SK-N-SH treated with all-trans-retinoic acid at 6 μM for 48 hours (cell line): ENCODE results near the gene LALBA.
"Not testable (repeated sequence)": the region's sequence is repeated elsewhere in the genome, so short reads cannot be mapped to it uniquely, and the experiment has no call there.

Experiments
- CSDC2 ChIP-seq: fragments of 250-450 bp; sonication (Bioruptor Pico); IDR thresholded peaks from 2 replicates; pipeline ENCODE4 v1.5.0; 2020; ENCODE audit warnings: mild to moderate bottlenecking, moderate library complexity
- CSRNP3 ChIP-seq: fragments of 250-450 bp; sonication (Bioruptor Pico); IDR thresholded peaks from 2 replicates; pipeline ENCODE4 v1.5.1; 2021; ENCODE audit warnings: mild to moderate bottlenecking, moderate library complexity
- GLIS3 ChIP-seq: fragments of 250-450 bp; sonication (Bioruptor Pico); IDR thresholded peaks from 2 replicates; pipeline ENCODE4 v1.5.0; 2020; ENCODE audit warnings: mild to moderate bottlenecking, moderate library complexity
- ISL1 ChIP-seq: fragments of 250-450 bp; sonication (Bioruptor Pico); IDR thresholded peaks from 2 replicates; pipeline ENCODE4 v2.1.2; 2022; ENCODE audit warnings: mild to moderate bottlenecking, moderate library complexity
- OSR1 ChIP-seq: fragments of 250-450 bp; sonication (Bioruptor Pico); IDR thresholded peaks from 2 replicates; pipeline ENCODE4 v1.8.0; 2022; ENCODE audit warnings: moderate library complexity, mild to moderate bottlenecking, inconsistent platforms
- PATZ1 ChIP-seq: fragments of 250-450 bp; sonication (Bioruptor Pico); IDR thresholded peaks from 2 replicates; pipeline ENCODE4 v1.8.0; 2020; ENCODE audit warnings: mild to moderate bottlenecking, moderate library complexity, borderline replicate concordance
- TOX ChIP-seq: fragments of 250-450 bp; sonication (Bioruptor Pico); IDR thresholded peaks from 2 replicates; pipeline ENCODE4 v1.8.0; 2021; ENCODE audit warnings: mild to moderate bottlenecking, moderate library complexity, borderline replicate concordance
- ZC3H10 ChIP-seq: fragments of 250-450 bp; sonication (Bioruptor Pico); IDR thresholded peaks from 2 replicates; pipeline ENCODE4 v1.5.1; 2021; ENCODE audit warnings: mild to moderate bottlenecking, moderate library complexity
- ZFP3 ChIP-seq: fragments of 250-450 bp; sonication (Bioruptor Pico); IDR thresholded peaks from 2 replicates; pipeline ENCODE4 v1.5.0; 2020; ENCODE audit warnings: mild to moderate bottlenecking, moderate library complexity
- ZFP30 ChIP-seq: fragments of 450-650 bp; formaldehyde crosslinking; IDR thresholded peaks from 2 replicates; pipeline ENCODE4 v1.5.0; 2022; ENCODE audit warnings: mild to moderate bottlenecking, moderate library complexity
- ZNF70 ChIP-seq: fragments of 450-650 bp; formaldehyde crosslinking; IDR thresholded peaks from 2 replicates; pipeline ENCODE4 v1.5.0; 2020; ENCODE audit warnings: mild to moderate bottlenecking, moderate library complexity
- ZNF8 ChIP-seq: fragments of 450-650 bp; formaldehyde crosslinking; IDR thresholded peaks from 2 replicates; pipeline ENCODE4 v1.5.0; 2020; ENCODE audit warnings: mild to moderate bottlenecking, moderate library complexity
- TF ChIP-seq, protein P1 (sequence below): fragments of 250-450 bp; sonication (Bioruptor Pico); IDR thresholded peaks from 2 replicates; pipeline ENCODE4 v1.5.1; 2020; ENCODE audit warnings: low read depth, mild to moderate bottlenecking, moderate library complexity
- TF ChIP-seq, protein P2 (sequence below): fragments of 250-450 bp; sonication (Bioruptor Pico); IDR thresholded peaks from 2 replicates; pipeline ENCODE4 v1.8.0; 2021; ENCODE audit warnings: low read depth, mild to moderate bottlenecking, moderate library complexity, borderline replicate concordance

- TF ChIP-seq, protein P1, sequence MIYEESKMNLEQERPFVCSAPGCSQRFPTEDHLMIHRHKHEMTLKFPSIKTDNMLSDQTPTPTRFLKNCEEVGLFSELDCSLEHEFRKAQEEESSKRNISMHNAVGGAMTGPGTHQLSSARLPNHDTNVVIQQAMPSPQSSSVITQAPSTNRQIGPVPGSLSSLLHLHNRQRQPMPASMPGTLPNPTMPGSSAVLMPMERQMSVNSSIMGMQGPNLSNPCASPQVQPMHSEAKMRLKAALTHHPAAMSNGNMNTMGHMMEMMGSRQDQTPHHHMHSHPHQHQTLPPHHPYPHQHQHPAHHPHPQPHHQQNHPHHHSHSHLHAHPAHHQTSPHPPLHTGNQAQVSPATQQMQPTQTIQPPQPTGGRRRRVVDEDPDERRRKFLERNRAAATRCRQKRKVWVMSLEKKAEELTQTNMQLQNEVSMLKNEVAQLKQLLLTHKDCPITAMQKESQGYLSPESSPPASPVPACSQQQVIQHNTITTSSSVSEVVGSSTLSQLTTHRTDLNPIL (CRISPR knock-in tag), result not testable (repeated sequence)
- not testable (repeated sequence) for TF ChIP-seq ZC3H10 (CRISPR knock-in tag); ISL1 (CRISPR knock-in tag); GLIS3 (CRISPR knock-in tag); PATZ1 (CRISPR knock-in tag); TOX (CRISPR knock-in tag); OSR1 (CRISPR knock-in tag); ZFP3 (CRISPR knock-in tag); ZFP30 (CRISPR knock-in tag); CSRNP3 (CRISPR knock-in tag); ZNF70; CSDC2 (CRISPR knock-in tag); ZNF8 (CRISPR knock-in tag)
- TF ChIP-seq, protein P2, sequence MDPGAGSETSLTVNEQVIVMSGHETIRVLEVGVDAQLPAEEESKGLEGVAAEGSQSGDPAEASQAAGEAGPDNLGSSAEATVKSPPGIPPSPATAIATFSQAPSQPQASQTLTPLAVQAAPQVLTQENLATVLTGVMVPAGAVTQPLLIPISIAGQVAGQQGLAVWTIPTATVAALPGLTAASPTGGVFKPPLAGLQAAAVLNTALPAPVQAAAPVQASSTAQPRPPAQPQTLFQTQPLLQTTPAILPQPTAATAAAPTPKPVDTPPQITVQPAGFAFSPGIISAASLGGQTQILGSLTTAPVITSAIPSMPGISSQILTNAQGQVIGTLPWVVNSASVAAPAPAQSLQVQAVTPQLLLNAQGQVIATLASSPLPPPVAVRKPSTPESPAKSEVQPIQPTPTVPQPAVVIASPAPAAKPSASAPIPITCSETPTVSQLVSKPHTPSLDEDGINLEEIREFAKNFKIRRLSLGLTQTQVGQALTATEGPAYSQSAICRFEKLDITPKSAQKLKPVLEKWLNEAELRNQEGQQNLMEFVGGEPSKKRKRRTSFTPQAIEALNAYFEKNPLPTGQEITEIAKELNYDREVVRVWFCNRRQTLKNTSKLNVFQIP, result not testable (repeated sequence)
Observed at GRCh38 chr12:48551636-48552035, 18.2 kb downstream of the LALBA start.
